NCI-H526 treated with DMSO at 0.1 percent for 48 hours (cell line): Measurements from ENCODE around the gene COPS7A.
"Not testable (repeated sequence)": the region's sequence is repeated elsewhere in the genome, so short reads cannot be mapped to it uniquely, and the experiment has no call there.

Experiments used
- DNase-seq: peaks from one replicate; lab custom pipeline; 2025; lab: John Stamatoyannopoulos, UW

The COPS7A gene

GRCh38 chr12:6701078-6701768, 22.6 kb upstream of the COPS7A start:
- no peak for DNase-seq

DNA sequence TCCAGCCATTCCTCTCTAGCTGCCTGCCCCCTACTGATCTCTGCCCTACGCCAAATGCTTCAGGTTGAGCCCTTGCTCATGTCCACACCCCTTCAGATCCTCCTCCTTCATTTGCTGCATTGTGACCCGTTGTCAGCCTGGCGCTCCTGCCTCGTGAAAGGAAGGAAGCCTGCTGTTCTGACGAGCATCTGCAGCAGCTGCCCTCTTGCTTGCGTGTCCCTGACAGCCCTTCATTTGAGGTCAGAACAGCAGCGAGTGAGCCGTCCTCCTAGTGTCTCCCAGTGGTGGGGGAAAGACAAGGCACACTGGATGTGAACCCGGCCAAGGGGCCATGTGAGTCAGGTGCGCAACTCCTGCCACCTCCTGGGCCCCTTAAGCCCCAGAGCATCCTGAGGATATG, 20.2 kb upstream of the COPS7A start:
- DNase-seq, result no peak

DNA sequence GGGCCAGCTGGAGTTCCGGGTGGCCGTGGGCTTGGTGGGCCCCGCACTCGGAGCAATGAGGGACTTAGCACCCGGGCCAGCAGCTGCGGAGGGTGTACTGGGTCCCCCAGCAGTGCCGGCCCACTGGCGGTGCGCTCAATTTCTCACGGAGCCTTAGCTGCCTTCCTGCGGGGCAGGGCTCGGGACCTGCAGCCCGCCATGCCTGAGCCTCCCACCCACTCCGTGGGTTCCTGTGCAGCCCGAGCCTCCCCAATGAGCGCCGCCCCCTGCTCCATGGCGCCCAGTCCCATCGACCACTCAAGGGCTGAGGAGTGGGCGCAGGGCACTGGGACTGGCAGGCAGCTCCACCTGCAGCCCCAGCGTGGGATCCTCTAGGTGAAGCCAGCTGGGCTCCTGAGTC, 15.5 kb upstream of the COPS7A start:
- not testable (repeated sequence) for DNase-seq

DNA sequence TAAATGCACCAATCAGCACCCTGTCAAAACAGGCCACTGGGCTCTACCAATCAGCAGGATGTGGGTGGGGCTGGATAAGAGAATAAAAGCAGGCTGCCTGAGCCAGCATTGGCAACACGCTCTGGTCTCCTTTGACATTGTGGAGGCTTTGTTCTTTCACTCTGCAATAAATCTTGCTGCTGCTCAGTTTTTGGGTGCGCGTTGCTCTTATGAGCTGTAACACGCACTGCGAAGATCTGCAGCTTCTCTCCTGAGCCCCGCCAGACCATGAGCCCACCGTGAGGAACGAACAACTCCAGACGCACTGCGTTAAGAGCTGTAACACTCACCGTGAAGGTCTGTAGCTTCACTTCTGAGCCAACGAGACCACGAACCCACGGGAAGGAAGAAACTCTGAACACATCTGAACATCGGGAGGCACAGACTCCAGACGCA, 14.9 kb upstream of the COPS7A start:
- no peak for DNase-seq

DNA sequence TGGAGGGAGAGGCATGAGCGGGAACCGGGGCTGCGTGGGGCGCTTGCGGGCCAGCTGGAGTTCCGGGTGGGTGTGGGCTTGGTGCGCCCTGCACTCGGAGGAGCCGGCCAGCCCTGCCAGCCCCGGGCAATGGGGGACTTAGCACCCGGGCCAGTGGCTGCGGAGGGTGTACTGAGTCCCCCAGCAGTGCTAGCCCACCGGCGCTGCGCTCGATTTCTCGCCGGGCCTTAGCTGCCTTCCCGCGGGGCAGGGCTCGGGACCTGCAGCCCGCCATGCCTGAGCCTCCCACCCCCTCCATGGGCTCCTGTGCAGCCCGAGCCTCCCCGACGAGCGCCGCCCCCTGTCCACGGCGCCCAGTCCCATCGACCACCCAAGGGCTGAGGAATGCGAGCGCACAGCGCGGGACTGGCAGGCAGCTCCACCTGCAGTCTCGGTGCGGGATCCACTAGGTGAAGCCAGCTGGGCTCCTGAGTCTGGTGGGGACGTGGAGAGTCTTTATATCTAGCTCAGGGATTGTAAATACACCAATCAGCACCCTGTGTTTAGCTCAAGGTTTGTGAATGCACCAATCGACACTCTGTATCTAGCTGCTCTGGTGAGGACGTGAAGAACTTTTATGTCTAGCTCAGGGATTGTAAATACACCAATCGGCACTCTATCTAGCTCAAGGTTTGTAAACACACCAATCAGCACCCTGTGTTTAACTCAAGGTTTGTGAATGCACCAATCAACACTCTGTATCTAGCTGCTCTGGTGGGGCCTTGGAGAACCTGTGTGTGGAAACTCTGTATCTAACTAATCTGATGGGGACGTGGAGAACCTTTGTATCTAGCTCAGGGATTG, 7.6 kb upstream of the COPS7A start:
- not testable (repeated sequence) for DNase-seq

- no peak for DNase-seq
Measured at GRCh38 chr12:6716874-6717437, 6.9 kb upstream of the COPS7A start.

DNA sequence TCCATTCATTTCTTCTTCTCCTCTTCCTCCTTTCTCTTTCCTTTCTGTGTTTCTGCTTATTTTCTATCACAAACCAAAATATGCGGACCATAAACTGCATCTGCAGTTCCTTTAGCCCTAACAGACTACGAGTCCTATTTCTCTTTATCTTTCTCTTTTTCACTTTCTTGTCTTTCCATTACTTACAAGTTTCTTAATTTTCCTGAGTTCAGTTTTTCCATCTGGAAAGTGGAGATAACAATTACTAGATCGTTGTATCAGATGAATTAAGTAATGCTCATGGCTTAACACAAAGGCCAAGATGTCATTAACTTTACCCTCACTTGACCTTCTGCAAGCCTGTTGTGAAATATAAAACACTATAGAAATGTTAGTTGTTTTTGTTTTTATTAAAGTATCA, 983 bp upstream of the COPS7A start:
- no peak for DNase-seq

- DNase-seq, result no peak
Measured at GRCh38 chr12:6724409-6724797, 557 bp downstream of the COPS7A start.

DNA sequence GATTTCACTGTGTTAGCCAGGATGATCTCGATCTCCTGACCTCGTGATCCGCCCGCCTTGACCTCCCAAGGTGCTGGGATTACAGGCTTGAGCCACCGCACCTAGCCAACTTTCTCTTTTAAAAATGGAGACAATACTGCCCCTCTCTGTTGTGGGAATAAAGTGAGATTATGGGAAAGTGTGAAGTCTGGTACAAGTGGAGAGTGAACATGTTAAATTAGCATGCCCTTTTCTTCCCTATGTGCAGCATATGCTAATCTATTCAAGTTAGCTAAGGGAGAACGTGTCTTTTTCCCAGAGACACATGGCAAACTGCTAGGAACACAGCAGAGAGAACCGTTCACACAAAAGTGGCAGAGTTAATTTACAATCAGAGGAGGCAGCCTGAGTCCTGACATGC, 1.5 kb downstream of the COPS7A start:
- DNase-seq, result no peak

- DNase-seq, result no peak
Measured at GRCh38 chr12:6729186-6729585, 5.3 kb downstream of the COPS7A start.

DNA sequence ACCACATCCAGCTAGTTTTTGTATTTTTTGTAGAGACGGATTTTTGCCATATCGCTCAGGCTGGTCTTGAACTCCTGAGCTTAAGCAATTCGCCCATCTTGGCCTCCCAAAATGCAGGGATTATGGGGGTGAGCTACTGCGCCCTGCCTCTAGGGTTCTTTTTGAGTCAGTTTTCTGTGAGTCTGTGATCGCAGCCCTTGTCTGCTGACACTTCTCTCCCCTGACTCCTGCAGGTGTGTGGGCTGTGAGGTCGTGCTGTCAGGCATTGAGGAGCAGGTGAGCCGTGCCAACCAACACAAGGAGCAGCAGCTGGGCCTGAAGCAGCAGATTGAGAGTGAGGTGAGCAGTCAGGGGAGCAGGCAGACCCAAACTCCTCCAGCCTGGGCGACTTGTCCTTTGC, 6.3 kb downstream of the COPS7A start:
- no peak for DNase-seq

GRCh38 chr12:6734506-6735387, 10.9 kb downstream of the COPS7A start:
- no peak for DNase-seq

- DNase-seq, result peak; percentile 46
Measured at GRCh38 chr12:6735448-6736191, 11.8 kb downstream of the COPS7A start.

- DNase-seq, result no peak
Measured at GRCh38 chr12:6736754-6737153, 12.9 kb downstream of the COPS7A start.

- not testable (repeated sequence) for DNase-seq
Measured at GRCh38 chr12:6742080-6742479, 18.2 kb downstream of the COPS7A start.

DNA sequence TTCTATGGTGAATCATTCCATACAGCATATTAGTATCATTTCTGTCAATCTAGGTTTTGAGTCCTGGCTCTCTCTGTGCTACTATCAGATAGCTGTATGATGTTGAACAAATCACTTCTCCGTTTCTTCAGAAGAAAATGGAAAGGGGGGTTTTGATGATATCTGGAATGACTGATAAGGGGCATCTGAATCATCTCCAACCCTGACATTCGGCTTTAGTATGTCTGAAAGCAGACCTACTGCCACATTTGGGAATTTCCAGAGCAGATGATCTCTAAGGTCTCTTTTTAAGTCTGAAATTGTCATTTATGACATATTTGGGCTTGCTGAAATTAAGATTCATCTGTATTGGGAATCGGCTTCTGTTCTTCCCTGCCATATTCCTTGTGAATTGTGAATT, 19.0 kb downstream of the COPS7A start:
- no peak for DNase-seq

- not testable (repeated sequence) for DNase-seq
Measured at GRCh38 chr12:6743300-6743699, 19.5 kb downstream of the COPS7A start.

DNA sequence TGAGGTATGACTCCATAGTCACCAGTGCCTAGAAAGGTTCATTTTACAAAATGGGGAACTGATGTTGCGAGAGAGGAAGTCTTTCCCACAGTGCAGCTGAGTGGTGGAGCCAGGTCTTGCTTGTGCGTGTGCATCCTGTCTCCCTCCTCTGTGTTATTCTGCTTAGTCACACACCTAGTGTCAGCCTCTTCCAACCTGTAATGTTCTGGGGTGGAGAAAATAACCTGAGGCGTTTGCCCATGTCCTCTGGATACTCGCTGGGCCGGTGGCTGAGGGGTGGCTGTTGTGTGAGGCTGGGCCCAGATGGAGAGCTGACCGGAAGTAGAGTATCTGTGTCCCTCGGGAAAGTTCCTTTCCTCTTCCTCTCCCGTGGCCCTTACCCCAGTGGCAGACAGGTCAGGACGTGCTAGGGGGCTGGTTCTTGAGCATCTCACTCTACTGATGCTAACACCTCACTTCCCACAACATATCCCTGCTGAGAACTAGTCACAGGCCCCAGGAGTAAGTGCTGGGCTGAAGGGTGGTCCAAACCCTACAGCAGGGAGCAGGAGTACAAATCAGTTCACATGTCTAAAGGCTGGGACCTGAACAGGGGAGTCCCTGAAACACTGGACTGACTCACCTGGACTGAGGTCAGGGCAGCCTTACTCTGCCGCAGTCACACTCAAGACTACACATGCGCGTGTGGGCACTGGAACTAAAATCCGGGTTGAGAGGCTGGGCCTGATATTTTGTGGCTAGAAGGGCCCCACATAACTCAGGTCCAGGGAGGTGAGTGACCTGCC, 22.1 kb downstream of the COPS7A start:
- DNase-seq, result no peak

DNA sequence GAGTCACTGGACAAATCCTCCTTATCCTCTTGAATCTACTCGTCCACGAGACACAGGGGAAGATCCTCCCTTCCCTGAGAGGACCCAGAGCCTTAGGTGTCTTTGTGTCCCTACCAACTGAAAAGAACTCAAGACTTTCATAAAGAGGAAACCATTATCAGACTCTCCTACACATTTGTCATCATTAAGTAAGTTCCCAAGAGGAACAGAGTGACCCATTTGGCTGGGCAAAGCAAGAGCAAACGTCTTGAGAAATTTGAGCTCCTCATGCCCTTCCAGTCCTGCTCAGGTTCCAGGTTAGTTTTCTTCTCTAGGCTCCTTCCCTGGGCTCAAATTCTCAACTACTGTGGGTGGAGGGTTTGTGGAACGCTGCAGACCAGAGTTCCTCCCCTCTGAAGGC, 23.4 kb downstream of the COPS7A start:
- DNase-seq, result no peak

- DNase-seq, result no peak
Measured at GRCh38 chr12:6748761-6749160, 24.9 kb downstream of the COPS7A start.

DNA sequence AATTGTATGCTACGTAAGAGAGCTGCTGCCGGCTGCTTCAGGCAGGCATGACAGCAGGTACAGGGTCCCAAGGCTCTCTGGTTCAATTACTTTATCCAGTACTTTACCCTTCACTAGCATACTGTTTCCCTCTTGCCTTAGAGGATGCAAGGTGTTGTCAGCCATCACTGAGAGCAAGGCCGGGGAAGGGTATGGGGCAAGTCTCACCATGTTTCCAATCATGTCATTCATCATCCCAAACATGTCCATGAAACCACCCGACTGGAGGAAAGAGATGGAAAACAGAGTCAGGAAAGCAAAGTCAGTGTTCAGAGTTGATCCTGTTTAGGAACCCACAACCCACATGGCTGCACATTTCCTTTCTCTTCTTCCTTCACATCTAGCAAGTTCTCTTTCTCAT, 26.7 kb downstream of the COPS7A start:
- DNase-seq, result no peak
